ENCODE results near the gene POU6F1.

The POU6F1 gene

DNA sequence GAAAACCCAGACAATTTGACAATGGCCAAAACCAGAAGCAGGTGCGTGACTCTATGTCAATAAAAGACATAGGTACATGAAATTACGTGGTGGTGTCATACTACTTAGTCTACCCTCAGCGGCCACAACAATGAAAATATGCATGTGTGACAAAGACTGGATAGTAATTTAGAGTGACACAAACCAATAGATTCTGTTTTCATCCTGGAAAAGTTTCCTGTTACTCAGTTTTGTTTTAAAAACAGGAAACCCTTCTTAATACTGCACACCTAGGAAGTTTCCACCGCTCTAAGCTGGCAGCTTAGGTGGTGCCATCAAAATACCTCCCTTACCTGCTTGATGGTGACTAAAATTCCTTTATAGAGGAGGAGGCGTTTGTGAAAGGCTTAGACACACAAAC, 15.1 kb downstream of the POU6F1 start:
- intact Hi-C loops (cut with DNase I), result no loop called here

DNA sequence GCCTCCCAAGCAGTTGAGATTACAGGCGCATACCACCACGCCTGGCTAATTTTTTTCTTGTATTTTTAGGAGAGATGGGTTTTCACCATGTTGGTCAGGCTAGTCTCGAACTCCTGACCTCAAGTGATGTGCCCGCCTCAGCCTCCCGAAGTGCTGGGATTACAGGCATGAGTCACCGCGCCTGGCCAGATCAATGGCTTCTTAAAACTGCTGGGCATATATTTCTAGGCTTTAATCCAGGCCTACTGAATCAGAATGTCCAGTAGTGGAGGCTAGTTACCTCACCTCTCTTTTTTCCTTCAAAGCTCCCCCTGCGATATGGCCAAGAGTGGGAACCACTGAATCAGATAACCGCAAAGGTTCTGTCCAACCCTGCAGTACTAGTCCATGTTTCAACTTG, 17.1 kb downstream of the POU6F1 start:
- no peak for DNase-seq
- intact Hi-C loops (cut with DNase I), result no loop called here

More for the DNA sequence above, 15.1 kb downstream of the POU6F1 start:
- DNase-seq, result no peak

DNA sequence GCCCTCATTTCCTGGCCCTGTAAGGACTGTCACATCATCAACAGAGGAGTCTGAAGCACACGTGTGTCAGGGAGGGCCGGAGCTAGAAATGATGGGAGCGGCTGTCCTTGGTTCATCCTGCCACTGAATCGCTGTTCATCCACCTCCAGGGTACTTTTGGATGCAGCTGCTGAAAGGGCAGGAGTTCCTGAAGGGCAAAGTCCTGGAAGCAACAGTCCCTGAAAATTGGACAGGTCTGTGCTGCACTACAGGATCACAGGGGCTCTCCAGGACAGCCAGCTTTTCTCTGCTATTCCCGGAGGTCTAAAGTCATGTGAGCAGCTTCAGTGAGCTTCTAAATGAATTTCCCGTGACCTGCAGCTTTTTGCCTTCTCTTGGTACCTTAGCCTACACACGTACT, 17.7 kb downstream of the POU6F1 start:
- intact Hi-C loops (cut with DNase I), result no loop called here

DNA sequence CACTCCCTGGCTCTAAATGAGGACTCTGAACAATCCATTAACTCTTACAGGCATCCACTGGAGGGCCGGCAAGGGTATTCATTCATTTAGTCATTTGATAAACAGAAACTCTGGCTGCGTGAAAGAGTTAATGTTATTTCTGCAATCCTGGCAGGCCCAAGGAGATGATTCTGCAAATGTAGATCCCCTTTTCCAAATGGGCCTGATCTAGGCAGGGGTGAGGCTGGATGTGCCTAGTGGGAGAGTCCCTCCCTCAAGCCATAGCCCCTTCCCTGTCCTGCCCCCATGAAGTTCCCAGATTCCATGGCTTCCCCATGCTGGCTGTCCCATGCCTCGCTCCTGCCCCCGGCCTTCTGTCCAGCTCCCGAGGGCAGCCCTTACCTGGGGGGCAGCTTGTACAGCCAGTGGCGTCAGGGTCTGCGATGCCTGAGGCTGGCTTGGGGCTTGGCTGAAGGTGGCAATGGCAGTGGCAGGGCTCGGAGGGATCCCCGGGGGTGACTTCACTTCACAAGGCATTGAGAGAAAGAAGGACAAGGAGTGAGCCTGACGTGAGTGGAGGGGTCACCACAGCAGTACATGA, 18.4 kb downstream of the POU6F1 start:
- DNase-seq, result no peak
- intact Hi-C loops (cut with DNase I), result no loop called here

More for the DNA sequence above, 17.7 kb downstream of the POU6F1 start:
- no peak for DNase-seq

DNA sequence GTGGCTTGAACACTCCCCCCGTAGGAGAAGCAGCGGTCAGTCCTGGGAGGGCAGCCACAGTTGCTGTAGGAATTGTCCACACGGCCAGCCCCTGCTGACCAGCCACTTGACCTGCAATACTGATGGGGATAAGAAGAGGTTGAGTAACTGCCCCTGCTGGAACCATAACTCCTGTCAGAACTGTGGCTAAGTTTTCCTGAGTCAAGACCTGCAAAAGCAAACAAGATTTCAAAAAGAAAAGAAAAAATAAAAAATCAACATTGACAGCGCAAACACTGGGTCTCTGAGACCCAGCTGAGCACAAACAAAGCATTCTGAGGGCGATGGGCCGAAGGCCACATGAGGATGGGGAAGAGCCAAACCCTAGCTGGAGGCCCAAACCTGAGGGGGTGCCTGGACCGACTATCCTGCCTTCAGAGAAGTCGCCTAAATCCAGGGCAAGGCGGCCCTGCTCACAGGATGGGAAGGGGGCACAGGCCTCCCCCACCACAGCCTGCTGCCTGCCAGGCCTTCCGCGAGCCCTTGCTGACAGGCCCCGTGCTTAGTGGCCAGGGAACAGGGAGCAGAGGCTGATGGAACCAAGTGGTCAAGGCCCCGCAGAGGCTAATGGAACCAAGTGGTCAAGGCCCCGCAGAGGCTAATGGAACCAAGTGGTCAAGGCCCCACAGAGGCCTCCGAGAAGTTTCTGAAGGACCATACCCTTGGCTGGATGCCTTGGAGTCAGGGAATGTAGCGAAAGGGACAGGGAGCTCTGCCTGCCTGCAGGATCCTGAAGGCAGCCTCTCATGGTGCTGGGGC, 19.1 kb downstream of the POU6F1 start:
- DNase-seq, result peak in 1 of 42 donors; percentile 4
- intact Hi-C loops (cut with DNase I), result no loop called here

DNA sequence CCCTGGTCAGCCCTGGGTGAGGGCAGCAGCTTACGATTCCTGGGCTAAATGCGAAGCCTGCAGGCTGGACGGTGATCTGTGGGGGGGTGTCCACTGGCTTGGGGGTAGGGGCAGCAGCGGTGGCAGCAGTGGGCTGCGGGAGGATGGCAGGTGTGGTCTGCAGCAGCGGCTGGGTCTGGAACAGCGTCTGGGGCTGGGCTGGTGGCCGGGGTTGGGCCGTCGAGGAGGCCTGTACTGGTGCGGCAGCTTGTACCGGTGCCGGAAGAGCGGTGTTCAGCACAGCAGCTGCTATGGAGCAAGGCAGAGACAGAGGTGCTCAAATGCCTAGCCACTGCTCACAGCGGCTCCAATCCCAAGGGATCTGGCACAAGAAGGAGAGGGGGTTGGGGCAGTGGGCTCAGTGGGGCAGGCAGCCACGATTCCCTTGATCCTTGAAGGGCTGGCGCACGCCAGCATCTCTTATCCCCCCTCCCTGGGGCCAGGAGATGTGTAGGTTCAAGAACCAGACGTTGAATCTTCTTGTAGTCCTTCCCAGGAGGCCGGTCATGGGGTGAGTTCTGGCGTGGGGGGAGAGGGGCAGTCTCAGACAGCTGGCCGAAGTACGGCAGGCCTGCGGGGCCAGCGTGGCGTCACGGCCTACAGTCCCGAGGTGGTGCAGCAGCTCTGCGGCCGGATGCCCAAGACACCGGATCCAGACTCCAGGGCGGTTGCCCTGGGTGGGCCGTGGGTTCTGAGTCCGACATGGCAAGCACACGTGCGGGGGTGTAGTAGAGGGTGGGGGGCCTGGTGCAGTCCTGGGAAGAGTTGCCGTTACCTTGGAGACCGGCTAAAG, 19.9 kb downstream of the POU6F1 start:
- peak in 1 of 42 donors; percentile 32 for DNase-seq
- intact Hi-C loops (cut with DNase I), result no loop called here

DNA sequence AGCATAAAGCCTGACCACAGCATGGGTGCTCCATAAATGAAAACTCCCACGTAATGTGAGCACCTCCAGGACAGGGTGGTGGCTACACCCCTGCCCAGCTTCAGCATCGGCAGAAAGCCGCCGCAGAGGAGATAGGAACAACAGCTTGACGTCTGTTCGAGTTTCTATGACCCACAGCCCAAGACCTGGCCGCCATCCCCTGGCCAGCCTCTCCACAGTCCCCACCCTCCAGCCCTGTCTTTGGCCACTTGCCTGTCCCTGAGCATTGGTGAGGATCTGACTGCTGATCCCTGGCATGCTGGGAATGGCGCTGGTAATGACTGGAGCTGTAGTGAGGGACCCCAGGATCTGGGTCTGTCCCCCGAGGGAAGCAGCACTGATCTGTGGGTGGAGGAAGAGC, 21.3 kb downstream of the POU6F1 start:
- DNase-seq, result peak in 1 of 42 donors; percentile 27
- intact Hi-C loops (cut with DNase I), result no loop called here

DNA sequence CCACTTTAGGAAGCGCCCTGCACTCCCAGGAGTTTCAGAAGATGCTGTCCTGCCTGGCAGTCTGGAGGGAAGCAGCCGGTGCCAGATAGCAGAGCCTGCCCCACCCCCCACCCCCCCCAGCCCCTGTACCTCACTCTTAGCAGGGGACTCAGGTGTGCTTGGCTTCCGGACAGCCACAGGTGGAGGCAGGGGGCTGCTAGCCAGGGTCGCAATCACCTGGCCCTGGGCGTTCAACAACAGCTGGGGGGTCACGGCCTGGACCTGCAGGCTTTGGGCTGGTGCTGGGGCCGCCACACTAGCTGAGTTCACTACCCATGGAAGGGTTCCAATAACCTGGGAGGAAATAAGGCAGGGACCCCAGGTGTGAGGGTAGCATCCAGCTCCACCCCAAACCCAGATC, 22.0 kb downstream of the POU6F1 start:
- intact Hi-C loops (cut with DNase I), result no loop called here

DNA sequence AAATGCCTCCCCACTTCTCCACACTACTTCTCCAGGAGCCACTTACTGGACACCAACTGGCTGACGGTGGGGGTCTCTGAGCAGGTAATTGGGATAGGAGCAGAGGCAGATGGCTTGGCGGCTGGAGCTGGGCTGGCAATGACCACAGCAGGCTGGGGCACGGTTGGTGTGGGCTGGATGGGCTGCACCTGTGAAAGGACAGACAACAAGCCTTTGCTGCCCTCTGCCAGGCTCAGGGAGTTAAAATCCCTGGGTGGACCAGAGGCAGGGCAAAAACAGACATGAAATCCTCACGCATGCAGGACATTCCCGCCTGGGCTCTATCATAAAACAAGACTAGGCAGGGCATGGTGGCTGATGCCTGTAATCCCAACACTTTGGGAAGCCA, 25.6 kb downstream of the POU6F1 start:
- DNase-seq, result no peak
- intact Hi-C loops (cut with DNase I), result no loop called here

More for the DNA sequence above, 22.0 kb downstream of the POU6F1 start:
- DNase-seq, result no peak

DNA sequence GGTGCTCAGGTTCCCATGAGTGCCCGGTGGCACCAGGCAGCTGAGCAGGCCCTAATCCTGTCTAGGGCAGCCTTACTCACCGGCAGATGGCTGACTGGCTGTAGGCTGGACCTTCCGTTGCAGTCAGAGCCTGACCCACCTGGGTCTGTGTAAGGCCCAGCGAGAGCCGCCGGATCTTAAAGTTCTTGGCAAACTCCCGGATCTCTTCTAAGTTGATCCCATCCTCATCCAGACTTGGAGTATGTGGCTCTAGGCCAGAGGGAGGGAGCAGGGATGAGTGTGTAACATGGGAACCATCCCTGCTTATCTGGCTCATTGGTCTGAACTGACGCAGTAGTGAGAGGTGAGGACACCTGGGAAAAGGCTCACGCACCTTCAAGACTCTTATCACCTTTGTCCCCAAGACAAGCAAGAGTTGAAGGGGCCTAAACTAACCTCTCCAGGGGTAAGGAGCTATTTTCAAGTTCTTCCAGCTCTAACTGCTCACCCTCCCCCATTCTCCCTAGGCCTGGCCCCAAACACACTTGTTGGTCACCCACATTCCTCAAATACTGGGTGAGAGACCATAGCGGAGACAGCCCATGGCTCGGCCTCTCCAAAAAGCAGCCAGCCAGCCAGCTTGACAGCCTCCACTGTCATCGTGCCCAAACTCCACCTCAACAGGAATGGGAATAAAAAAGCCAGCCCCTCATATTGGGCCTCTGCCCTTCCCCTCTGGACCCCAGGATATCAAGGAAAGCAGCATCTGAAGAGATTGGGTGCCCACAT, 26.2 kb downstream of the POU6F1 start:
- intact Hi-C loops (cut with DNase I), result no loop called here
- no peak for DNase-seq

DNA sequence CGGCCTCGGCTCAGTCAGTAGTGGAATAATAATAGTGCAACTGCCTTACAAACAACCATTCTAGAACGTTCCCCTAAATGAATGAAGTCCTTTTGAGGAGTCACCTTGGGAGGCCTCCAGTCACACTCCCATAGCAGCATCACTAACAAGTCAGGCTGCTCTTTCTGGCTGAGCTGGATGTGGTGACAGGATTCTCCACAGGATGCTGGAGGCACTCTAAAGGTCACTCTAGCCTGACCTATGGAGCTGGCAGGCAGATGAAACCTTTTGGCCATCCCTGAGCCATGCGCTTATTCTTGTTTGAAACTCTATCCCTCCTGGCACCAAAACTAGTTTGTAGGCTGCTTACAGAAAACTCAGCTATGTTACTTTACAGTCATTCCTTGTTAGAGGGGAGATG, 27.0 kb downstream of the POU6F1 start:
- DNase-seq, result no peak
- intact Hi-C loops (cut with DNase I), result no loop called here

DNA sequence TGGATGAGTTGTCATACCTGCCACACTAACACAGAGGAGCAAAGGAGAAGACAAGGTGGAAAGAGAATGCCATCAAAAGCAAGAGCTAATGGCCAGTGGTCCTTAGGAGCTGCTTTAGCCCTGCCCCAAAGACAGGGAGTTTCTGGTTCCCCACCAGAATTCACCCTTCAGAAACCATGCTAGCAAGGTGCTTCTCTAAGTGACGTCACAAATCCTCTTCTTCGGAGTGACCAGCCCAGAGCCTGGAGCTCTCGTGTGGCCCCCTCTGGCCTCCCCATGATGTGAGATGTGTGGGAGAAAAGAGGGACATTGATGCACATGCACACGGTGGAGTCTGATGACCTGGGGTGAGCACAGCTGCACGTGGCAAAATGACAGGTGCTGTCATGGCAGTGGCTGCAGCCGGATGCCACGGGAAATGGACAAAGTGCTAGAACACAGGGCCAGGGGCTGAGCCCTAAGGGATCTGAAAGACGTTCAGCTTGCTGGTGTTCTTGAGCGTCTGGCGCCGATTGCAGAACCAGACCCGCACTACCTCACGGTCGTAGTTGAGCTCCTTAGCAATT, 28.0 kb downstream of the POU6F1 start:
- intact Hi-C loops (cut with DNase I), result no loop called here
- DNase-seq, result no peak

DNA sequence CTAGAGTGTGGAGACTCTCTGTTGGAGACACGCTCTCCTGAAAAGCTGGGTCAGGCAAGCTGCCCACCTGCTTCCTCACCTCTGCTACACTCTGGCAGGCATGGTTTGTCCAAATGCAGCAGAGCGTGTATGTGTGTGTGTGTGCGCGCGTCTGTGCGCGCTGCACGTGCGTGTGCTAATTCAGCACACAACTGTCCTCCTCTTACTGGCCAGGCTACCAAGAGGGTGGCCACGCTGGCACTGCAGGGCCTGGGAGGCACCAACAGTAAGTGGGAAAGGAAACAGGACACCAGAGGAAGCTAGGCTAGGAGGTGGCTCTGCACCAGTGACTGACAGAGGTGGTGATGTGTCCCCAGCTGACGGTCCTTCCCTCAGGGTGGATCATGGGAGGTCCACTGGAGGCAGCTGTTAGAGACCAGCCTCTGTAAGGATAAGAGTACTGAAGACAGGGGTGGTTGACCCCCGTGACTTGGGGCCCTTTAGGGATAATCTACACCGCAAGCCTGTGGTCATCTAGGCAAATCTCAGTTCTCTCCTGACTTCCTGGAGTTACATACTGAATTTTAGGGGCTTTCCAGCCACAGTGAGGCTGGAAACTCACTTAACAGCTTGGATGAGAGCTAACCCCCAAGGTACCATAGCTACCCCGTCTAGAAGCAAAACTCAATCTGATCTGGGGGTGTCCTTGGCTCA, 29.4 kb downstream of the POU6F1 start:
- no peak for DNase-seq
- intact Hi-C loops (cut with DNase I), result no loop called here

DNA sequence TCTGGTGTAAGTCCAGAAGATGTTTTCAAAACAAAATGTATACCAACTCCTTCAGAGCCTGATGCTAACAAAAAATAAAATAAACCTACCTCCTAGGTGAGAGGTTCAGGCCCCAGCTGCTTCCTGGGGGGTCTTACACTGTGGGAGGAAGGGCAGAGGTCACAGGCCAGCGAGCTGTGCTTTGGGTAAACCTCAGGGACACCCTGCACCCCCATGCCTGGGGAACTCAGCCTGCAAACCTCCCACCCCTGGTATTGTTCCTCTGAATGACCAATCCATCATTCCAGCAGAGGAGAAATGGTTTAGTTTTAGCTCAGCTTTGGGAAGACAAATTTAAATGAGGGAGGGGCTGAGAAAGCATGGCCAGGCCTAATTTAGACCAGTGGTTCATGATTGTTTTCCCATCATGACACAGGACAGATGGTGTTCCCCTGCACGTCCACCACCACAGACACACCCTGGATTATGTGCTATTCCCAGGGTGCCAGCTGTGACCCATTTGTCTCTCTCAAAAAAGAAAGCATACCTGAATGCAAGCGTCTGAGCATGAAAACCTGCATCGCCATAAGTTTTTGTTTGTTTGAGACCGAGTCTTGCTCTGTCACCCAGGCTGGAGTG, 30.4 kb downstream of the POU6F1 start:
- intact Hi-C loops (cut with DNase I), result no loop called here

DNA sequence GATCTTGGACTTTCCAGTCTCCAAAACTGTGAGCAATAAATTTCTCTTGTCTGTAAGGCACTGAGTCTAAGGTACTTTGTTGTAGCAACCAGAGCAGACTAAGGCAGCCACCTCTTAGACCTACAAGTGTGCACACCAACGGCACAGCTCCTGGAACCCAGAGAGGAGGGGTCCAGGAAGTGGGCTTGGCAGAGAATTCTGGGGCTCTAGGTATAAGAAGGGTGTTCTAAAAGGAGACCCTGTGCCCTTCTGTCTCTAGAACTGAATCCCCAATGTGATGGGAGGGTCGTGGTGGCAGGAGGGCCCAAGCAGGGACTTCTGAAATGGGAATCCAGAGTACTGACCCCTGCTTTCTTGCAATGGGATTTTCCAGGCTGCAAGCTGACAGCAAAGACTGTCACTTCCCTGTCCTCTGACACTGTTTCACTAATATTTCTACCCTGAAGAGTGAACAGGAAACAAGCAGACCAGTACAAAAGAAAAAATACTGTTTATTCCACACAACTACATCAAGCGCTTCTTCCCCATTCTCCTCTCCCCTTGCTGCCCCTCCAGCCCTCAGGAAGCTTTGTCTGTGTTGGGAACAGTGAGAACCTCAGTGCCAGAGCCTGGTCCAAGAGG, 31.3 kb downstream of the POU6F1 start:
- DNase-seq, result no peak
- intact Hi-C loops (cut with DNase I), result no loop called here

More for the DNA sequence above, 30.4 kb downstream of the POU6F1 start:
- no peak for DNase-seq

DNA sequence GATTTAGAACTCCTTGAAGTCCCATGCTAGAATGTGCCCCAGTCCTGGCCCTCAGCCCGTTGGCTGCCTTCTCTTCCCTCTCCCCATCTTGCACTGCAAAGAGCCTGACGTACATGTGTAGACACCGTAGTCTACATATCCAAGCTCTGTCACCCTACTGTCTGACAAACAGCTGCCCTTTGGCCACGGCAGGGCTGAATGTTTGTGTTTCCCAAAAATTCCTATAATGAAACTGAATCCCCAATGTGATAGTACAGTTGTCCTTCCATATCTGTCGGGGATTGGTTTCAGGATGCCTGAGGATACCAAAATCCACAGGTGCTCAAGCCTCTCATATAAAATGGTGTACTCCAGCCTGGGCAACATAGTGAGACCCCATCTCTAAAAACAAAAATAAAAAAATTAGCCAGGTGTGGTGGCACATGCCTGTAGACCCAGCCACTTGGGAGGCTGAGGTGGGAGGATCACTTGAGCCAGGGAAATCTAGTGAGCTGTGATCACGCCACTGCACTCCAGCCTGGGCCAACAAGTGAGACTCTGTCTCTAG, 32.6 kb downstream of the POU6F1 start:
- DNase-seq, result no peak
- intact Hi-C loops (cut with DNase I), result no loop called here

DNA sequence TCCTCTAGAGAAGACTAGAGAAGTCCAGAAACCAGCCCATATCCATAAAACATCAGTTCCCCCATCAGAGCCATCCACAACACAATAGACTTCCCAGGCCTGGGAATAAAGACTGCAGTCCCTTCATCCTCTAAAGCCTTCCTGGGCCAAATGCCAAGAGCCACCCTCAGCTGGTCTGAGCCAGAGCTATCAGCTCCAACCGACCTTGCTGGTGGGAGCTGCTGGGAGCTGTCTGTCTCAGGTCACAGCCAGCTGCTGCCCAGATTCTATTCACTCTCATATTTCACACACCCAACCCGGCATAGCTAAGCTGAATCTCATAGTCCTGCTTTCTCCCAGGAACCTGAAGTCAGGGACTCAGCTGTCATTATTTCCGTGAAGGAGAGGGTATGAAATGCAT, 34.0 kb downstream of the POU6F1 start:
- DNase-seq, result peak in 24 of 42 donors; percentile 20 to 69 (median 42)
- intact Hi-C loops (cut with DNase I), result no loop called here

Measured in head of caudate nucleus (tissue), 42 donors.